GM19467 (cell line): ENCODE data around the gene ARIH1.
"Not testable (repeated sequence)": the region's sequence is repeated elsewhere in the genome, so short reads cannot be mapped to it uniquely, and the experiment has no call there.

ENCODE experiments used
- ATAC-seq: cut with Tn5 transposase; IDR thresholded peaks from one replicate; pipeline ENCODE4 v1.9.1; 2021; ENCODE audit warnings: mild to moderate bottlenecking, moderate library complexity; ENCODE audit not compliant: unreplicated experiment

Gene ARIH1

DNA sequence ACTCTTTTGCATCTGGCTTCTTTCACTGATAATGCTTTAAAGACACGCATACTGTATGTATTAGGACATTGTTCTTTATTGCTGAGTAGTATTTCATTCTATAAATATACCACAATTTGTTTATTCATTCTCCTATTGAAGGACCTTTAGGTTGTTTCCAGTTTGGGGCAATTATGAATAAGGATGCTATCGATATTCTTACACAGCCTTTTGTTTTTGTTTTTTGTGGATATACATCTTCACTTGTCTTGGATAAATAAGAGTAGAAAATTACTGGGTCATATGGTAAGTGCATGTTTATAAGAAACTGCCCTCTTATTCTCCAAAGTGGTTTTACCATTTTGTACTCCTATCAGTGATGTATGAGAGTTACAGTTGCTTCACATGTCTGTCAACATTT lies 118.5 kb downstream of the ARIH1 start:
- no peak for ATAC-seq

DNA sequence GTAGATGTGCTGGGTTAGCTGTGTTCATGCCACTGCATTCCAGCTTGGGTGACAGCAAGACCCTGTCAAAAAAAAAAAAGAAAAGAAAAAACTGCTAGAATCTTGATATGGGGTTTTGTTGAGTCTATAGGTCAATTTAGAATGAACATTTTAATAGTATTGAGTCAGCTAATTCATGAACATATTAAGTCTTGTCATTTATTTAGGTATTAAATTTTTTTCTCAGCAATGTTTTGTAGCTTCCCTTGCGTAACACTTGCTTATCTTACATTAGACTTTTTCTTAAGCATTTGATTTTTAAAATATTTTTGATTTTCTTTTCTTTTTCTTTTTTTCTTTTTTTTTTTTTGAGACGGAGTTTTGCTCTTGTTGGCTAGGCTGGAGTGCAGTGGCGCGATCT lies 119.7 kb downstream of the ARIH1 start:
- no peak for ATAC-seq

DNA sequence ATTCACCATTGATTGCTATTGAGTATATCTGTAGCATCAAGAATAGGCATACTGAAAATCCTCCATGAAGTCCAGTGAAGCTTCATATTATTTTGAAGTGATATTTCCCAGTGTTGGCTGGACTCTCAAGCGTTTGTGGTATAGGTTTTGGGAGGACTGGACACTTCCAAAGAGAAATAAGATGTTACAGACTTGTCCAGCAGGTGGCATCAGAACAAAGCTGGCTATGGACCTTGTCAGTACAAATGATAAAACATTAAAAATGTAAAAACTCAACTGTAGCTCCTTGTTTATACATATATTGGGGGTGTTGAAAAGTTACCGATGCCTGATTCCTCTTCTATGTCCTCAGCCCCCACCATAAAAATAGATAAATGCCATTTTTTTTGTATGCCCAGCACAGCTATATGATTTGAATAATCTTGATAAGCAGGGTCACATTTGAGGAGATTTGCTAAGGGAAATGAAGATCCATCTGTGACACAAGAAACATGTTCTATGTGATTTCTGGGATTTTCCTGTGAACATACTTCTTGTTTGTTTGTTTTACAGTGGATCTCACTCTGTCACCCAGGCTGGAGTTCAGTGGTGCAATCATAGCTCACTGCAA lies 125.8 kb downstream of the ARIH1 start:
- ATAC-seq, result no peak

DNA sequence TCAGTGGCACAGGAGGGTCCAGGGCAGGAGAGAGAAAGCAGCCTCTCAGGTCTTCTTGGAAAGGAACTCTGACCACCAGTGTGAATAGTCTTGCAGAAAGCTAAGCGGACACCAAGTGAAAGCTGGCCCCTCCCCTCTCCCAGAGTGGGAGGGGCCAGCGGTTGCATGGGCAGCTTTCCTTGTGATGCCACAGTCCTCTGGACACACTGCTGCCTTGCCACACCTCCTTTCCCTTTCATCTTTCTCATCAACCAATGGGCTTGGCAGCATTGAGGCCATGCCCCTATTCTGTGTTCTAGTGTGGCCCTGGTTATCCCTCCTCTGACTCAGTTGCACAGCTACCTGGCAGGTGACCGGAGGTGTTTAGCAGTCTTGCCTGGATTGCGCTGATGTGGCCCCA lies 130.7 kb downstream of the ARIH1 start:
- ATAC-seq, result no peak

DNA sequence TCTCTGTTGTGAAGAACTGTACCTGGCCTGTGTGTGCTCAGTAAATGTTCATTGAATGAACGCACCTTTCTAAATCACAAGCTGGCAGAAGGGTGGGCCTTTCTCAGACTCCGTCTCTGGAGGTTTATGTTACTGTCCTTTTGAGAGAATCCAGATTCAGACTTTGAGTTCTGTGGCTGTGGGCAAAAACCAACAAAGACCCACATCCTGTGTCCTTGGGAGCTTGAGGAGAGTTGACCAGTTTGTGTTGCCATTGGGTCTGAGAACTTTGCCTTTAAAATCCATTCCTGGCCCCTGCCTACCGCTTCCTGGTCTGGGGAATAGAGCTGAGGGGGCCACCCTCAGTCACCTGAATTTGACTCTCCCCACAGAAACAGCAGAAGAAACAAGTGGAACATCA lies 134.0 kb downstream of the ARIH1 start:
- not testable (repeated sequence) for ATAC-seq

DNA sequence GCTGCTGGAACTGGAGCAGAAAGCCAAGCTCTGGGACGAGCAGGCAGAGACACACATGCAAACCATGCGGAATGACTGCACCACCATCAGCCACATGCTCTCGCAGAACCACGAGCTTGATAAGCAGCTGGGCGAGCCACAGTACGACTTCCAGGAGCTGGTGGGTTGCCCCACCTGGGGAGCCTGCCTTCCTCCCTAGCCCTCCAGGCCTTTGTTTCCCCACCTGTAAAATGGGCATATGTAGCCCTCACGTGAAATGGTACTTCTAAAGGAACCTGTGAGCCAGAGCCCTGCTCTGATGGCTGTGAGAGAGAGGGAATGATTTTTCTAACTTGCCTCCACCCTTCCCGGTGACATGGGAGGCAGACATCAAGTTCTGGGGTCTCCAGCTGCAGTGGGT lies 135.7 kb downstream of the ARIH1 start:
- no peak for ATAC-seq

DNA sequence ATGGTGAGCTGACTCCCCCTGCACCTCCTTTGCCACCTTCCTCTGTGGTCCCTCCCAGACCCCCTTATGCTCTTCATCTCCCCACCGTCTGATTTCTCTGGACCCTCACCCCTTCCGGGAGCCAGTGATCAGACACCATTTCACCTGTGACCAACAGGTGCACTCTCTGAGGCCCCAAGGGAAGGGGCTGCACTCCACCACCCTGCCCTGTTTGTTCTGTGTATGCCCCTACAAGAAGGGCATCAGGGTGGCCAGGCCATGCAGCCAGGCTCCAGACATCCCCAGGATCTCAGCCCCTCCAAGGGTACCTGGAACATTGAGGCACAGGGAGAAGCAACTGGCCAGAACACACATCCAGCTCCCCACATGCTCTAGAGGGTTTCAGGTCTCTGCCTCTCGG lies 138.2 kb downstream of the ARIH1 start:
- not testable (repeated sequence) for ATAC-seq

DNA sequence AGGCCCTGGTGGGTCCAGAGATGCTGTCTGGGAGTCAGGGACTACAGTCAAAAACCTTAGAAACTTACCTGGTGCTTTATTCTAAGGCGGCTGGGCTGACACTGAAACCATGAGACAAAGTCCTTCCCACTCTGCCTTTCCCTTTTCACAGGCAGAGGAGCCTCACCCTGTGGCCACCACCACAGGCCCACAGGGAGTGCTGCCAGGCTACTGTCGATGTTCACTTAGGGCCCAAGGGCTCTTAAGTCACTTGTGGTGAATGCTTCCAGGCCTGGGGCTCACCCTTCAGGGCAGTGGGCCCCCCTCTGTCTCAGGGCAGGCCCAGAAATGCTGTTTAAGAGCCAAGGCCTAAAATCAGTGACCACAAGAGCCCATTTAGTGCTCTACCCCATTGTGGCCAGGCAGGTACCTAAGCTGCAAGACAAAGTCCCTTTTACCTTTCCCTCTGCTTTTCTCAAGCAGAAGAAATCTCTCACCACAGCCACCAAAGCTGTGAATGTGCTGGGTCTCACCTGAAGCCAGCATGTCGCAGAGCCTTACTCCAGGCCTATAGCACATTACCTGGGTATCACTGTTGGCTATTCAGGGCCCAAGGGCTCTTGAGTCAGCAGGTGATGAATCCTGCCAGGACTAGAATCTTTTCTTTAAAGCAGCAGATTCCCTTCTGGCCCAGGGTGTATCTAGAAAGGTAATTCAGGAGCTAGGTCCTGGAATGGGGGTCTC lies 140.8 kb downstream of the ARIH1 start:
- ATAC-seq, result no peak

DNA sequence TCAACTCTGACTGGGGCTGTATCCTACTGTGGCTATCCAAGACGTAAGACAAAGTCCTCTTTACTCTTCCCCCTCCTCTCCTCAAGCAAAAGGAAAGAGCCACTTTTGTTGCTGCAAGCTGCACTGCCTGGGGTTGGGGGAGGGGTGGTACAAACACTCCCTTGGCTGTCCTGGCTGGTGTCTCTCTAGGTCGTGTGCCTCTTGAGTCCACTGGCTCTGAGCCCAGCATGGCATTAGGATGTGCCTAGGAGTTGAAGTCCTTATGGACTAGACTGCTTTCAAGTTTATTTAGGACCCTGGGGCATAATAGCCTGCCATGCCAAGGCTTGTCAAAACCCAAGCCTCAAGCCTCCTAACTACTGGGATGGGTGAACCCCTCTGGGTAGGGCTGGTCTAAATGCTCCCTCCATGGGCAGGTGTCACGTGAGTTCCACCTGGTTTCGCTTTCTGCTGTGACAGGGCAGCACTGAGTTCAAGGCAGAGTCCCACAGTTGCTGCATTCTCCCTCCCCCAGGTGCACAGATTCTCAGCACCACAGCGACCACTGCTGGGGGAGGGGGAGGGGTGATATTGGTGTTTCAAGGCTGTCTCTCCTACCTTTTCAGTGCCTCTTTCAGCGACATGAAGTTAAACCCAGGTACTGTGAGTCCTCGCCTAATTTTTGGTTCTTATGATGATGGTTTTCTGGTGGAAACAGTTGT lies 141.6 kb downstream of the ARIH1 start:
- not testable (repeated sequence) for ATAC-seq

DNA sequence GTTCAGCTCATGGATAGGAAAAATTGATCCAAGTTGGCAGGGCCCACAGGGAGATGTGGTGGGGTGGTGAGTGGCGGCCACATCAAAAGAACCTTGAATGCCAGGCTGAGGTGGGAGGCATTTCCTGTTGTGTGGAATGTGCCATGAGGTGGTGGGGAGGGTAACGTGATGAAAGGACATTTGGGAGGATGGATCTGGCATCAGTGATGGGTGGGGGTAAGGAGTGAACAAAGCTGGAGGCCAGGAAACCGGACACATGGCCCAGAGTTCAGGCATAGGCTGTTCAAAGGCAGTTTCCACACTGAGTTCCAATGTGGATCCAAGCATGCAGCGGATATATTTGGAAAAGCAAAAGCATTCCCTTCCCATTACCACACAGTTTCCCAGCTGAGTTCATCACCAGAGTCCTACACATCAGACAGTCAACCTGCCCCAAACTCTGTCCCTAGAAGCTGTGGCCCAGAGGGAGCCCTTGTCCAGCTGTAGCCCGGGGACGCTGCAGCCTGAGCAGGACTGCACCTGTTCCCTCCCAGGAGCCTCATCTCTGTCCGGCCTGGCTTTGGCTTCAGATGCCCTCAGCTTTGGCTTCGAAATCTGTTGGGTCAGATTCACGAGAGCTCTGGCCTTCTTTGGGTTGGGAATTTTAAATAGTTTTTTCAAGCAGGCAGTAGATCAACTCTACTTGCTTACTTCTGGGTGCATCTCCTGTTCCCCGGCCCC lies 142.5 kb downstream of the ARIH1 start:
- ATAC-seq, result no peak

DNA sequence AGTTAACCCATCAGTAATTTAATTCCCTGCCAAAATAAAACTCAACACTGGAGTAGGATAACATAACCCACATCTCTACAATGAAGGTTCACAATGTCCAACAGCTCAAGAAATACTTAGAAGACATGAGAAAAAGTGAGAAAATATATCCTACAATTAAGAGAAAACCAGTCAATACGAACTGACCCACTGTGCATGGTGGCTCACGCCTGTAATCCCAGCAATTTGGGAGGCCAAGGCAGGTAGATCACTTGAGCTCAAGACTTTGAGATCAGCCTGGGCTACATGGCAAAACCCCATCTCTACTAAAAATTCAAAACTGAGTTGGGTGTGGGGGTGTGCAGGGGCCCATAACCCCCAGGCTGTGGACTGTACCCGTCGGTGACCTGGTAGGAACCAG lies 149.7 kb downstream of the ARIH1 start:
- ATAC-seq, result not testable (repeated sequence)

DNA sequence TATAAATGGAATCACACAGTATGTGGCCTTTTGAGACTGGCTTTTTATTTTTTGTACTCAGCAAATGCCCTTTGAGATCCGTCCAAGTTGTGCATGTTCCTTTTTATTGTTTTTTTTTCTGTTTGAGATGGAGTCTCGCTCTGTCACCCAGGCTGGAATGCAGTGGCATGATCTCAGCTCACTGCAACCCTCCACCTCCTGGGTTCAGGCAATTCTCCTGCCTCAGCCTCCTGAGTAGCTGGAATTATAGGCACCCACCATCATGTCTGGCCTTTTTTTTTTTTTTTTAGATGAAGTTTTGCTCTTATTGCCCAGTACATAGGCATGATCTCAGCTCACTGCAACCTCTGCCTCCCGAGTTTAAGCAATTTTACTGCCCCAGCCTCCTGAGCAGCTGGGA lies 152.0 kb downstream of the ARIH1 start:
- ATAC-seq, result not testable (repeated sequence)

DNA sequence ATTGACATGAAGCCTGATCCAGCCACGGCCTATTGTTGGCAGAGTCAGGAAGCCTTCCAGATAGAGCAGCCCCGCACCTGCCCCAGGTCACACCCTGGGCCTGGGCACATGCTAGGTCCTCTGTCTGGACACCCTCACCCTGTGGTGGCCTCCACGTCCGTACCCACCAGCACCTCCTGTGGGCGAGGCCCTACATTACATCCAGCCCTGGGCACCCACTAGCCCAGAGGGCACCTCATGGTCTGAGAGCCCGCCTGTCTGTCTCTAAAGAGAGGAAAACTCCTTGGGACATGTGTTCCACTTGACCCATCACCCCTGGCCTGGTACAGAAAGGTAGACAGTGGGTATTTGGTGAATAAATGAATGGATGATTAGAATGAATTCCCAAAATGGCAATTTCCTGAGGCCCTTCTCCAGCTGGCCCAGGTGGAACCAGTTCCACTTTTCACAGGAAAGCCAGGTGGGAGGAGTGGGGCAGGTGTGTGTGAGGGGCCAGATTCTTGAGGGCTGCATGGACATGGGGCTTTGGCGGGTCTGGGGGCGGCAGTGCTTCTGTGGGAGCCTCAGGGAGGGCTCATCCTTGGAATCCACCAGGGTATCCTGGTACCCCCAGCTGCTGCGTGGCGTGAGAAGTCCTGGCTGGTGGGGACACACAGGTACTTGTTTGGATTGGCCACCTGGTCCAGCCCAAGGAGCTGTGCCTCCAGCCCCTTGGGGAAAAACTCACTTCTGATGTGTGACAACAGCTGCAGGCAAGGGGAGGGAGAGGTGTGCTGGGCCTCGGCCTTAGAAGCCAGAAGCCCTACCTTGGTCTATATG lies 154.3 kb downstream of the ARIH1 start:
- not testable (repeated sequence) for ATAC-seq

DNA sequence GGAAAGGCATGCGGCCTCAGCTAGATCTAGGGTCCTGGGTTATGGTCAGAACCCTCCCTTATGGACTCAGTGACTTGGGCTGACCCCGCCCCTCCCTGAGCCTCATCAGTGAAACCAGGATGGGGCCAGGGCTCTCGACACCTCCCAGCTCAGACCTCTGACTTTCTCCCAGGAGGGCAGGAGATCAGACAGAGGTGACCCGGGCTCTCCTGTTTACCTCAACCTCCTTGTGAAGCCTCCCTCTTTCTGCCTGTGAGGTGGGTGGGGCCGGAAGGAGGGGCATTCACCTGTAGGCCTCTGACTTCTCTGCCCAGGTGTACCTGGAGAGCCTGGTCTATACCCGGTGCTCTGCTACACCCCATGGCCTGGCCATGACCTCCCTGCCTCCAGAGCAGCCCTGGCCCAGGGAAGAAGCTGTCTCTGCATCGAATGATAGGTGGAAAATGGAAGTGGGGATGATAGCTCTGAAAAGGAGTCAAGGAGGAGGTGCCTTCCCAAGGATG lies 155.0 kb downstream of the ARIH1 start:
- not testable (repeated sequence) for ATAC-seq

DNA sequence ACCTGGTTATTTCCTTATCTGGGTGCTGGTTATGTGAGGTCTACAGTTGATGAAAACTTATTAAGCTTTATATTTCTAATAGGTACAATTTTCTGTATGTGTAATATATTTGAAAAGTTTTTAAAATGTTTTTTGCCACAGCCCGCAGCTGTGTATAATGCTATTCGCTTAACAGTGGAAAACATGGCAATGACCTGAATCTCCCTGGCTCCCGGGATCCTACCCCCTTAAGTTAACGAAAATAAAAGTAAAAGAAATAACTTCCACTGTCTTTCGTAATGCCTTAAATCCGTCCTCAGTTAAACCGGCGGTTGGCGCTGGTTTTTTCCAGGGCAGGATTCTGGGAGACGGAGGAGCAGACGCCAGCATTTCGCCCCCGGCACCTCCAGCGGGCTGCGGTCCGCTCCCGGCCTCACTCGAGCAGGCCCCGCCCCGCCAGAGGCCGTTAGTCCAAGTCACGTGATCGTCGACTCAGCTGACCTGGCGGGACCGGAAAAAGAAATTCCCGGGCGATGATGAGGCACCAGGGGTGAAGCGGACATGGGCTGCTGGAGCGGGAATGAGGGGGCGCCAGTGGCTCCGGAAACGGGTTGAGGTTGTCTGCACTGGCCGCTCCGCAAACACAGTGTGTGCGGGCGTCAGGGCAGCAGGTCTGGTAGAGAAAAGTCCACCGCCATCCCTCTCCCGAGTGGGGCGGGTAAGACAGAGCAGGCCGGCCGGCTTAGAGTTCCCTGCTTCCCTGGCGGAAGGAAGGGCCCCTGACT lies 162.6 kb downstream of the ARIH1 start:
- peak; percentile 55 for ATAC-seq

DNA sequence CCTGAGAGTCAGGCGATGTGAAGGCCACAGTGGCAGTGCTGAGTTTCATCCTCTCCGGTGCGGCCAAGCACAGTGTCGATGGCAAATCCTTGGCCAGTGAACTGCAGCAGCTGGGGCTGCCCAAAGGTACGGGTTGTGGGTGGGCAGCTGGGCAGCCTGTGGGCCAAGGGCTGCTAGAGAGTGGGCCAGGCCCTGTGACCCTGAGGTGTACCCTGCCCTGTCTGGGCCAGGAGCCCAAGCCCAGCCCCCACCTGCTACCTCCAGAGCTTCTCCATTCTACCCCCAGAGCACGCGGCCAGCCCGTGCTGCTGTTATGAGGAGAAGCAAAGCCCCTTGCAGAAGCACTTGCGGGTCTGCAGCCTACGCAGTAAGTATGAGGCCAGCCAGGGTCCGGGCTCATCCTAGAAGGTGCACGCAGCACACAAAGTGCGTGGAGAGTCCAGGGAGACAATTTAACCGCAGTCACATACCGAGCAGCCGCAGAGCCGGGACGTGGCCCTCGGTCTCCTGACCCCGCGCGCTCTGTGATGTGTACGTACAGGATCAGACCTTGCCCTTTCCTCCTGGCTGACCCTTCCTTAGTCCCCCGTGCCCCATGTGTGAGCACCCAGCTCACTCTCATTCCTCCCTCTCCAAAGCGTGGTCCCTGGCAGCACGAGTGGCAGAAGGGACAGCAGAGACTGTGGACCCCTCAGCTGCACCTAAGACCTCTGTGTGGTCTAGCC lies 165.8 kb downstream of the ARIH1 start:
- ATAC-seq, result not testable (repeated sequence)

DNA sequence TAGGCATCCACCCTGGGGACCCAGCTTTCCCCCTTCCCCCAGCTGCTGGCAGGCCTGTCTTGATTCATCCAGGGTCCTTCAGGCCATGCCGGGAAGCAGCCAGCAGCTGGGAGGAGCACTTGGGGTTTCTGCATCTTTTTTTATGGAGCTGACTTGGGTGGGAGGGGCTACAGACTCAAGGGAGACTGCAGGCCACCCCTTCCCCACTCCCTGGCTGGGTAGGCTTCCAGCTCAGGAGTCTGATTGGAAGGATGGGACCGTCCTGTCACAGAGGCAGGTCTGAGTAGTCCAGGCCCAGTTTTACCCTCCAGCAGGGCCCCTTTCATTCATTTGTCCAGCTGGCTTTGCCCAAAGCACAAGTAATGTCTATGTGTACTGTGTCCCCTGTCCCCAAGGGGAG lies 168.1 kb downstream of the ARIH1 start:
- not testable (repeated sequence) for ATAC-seq

DNA sequence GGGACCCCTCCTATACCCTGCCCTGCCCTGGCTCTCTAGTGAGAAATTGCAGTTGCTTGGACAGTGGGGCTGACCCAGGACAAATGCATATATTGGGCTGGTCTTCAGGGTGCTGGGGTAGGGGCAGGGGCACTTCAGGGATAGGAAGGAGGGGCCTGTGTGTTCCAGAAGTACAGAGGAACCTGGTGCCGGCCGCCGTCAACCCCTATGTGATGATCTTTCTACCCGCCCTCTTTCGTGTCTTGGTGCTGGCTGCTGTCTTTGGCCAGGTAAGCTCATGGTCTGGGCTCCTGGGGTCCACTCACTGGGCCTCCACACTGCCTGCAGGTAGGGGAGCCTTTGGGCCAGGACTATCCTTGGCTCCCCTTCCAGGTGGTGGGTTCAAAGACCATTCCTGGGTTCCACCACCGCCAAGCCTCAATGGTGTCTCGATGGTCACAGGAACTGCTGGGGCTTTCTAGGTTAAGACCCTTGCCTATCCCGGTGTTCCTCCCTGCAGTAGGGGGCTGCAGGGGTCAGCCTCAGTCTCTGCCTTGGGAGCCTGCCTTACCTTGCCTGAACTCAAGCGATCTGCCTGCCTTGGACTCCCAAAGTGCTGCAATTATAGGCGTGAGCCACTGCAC lies 174.6 kb downstream of the ARIH1 start:
- not testable (repeated sequence) for ATAC-seq
